Testis (tissue), 3 donors: ENCODE measurements around the gene DHRS7B. TPM values are rescaled to one million over a fixed set of nuclear protein-coding genes. Genes with fewer than 3 reads are reported as not detected.
A peak's percentile ranks its signal among the peaks of the same experiment; 100 is the strongest.

Source experiments
- DNase-seq: peaks from one replicate; pipeline ENCODE4 v3.0.0-alpha.2; 2019
- H3K27ac ChIP-seq, 2 donors: fragments of 200-600 bp; sonication (generic); one replicate each; pipeline ENCODE4 v1.5.1; 2019
- H3K27me3 ChIP-seq: fragments of 200-600 bp; sonication (generic); one replicate; pipeline ENCODE4 v1.5.1; 2019
- H3K36me3 ChIP-seq: fragments of 200-600 bp; sonication (generic); one replicate; pipeline ENCODE4 v1.5.1; 2017; ENCODE audit warnings: low read depth; ENCODE audit errors: missing control alignments
- H3K4me1 ChIP-seq: fragments of 200-600 bp; sonication (generic); one replicate; pipeline ENCODE4 v1.5.1; 2019
- H3K4me3 ChIP-seq, 2 donors: fragments of 200-600 bp; sonication (generic); one replicate each; pipeline ENCODE4 v1.5.1; 2017 to 2019
- H3K9me3 ChIP-seq: fragments of 200-600 bp; sonication (generic); one replicate; pipeline ENCODE4 v1.5.1; 2017
- POLR2A ChIP-seq: fragments of 450-650 bp; IDR thresholded peaks from one replicate; pipeline ENCODE4 v1.6.1; 2017; ENCODE audit warnings: antibody characterized with exemption, mild to moderate bottlenecking, moderate library complexity
- WGBS, 2 donors: methylation state at CpG; one replicate each; pipeline ENCODE4 v1.1.5; 2018; 5-methylcytosine and 5-hydroxymethylcytosine counted together
- intact Hi-C: fragments of 100-400 bp; cut with DNase I; formaldehyde crosslinking; loops from one replicate; pipeline ENCODE4 v1.15.1; 2023; ENCODE audit warnings: low total_unique reads
- polyA plus RNA-seq: library from polyadenylated mRNA; stranded (reverse); fragments of 350-450 nt; fragmentation: Illumina TruSeq; extraction: RNeasy Lipid Tissue Mini Kit (QIAGEN cat#74804); gene quantifications from one replicate; pipeline ENCODE4 v1.2.3, GENCODE V29; 2014; ENCODE audit warnings: low read depth, low replicate concordance; ENCODE audit not compliant: insufficient read depth
- total RNA-seq, 2 donors: library from RNA; depleted of rRNA; stranded (reverse); fragments of >200 nt; gene quantifications; one replicate each; pipeline ENCODE4 v1.2.3, GENCODE V29; 2016
- TF ChIP-seq, protein P1 (sequence below), 3 experiments: fragments of 450-650 bp in 2 of 3; fragments of 200-600 bp in 1 of 3; sonication (generic) in 1 of 3; IDR thresholded peaks; one replicate each; pipeline ENCODE4 v1.5.1; 2016 to 2019; ENCODE audit warnings: antibody characterized with exemption in 3 of 3, mild to moderate bottlenecking in 2 of 3, moderate library complexity in 1 of 3

Gene DHRS7B
- total and polyA plus RNA-seq, 3 donors from 2014 or later: 39.0 to 81.7 (median 53.6) TPM

- DNase-seq: peak; percentile 8
These were observed 51.3 kb downstream of the DHRS7B start for GRCh38 chr17:21177854-21178600.

GRCh38 chr17:21183468-21183867 is 56.7 kb downstream of the DHRS7B start:
- Histone ChIP-seq H3K4me3 (no peak overlapping the region), H3K9me3 (no peaks in the 10 kb centered on the region), H3K27me3 (no peaks in the 10 kb centered on the region), H3K27ac (no peak overlapping the region), H3K4me1 (no peaks in the 10 kb centered on the region), H3K36me3 (no peaks in the 10 kb centered on the region)
- intact Hi-C loops: no loop called here
- 89 to 90% methylated on average over 5 of the region's 5 CpGs for WGBS, 2 donors
- no peak for DNase-seq
- TF ChIP-seq POLR2A: no peak
- TF ChIP-seq, protein P1, sequence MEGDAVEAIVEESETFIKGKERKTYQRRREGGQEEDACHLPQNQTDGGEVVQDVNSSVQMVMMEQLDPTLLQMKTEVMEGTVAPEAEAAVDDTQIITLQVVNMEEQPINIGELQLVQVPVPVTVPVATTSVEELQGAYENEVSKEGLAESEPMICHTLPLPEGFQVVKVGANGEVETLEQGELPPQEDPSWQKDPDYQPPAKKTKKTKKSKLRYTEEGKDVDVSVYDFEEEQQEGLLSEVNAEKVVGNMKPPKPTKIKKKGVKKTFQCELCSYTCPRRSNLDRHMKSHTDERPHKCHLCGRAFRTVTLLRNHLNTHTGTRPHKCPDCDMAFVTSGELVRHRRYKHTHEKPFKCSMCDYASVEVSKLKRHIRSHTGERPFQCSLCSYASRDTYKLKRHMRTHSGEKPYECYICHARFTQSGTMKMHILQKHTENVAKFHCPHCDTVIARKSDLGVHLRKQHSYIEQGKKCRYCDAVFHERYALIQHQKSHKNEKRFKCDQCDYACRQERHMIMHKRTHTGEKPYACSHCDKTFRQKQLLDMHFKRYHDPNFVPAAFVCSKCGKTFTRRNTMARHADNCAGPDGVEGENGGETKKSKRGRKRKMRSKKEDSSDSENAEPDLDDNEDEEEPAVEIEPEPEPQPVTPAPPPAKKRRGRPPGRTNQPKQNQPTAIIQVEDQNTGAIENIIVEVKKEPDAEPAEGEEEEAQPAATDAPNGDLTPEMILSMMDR (IDR thresholded peaks at IDR 0.05): no peak

More at GRCh38 chr17:21177854-21178600, 51.3 kb downstream of the DHRS7B start:
- Histone ChIP-seq H3K36me3 (no peaks in the 10 kb centered on the region), H3K4me3 (no peak overlapping the region), H3K4me1 (peaks cover 21% of the 10 kb centered on the region), H3K27ac (no peak overlapping the region), H3K9me3 (no peaks in the 10 kb centered on the region), H3K27me3 (no peaks in the 10 kb centered on the region)
- TF ChIP-seq POLR2A: no peak
- TF ChIP-seq, protein P1 (IDR thresholded peaks at IDR 0.05): no peak
- intact Hi-C loops: no loop called here
- WGBS, 2 donors: 95 to 97% methylated on average over 13 of the region's 13 CpGs

- TF ChIP-seq, protein P1 (IDR thresholded peaks at IDR 0.05): no peak
- no peak for TF ChIP-seq POLR2A
- no peak for DNase-seq
- 62 to 72% methylated on average over 3 of the region's 3 CpGs for WGBS, 2 donors
These were observed 57.8 kb downstream of the DHRS7B start for GRCh38 chr17:21184570-21184969.

GRCh38 chr17:21185061-21185460 is 58.3 kb downstream of the DHRS7B start:
- TF ChIP-seq POLR2A: no peak
- TF ChIP-seq, protein P1 (IDR thresholded peaks at IDR 0.05): no peak

More at GRCh38 chr17:21184570-21184969, 57.8 kb downstream of the DHRS7B start:
- Histone ChIP-seq H3K27me3 (no peaks in the 10 kb centered on the region), H3K36me3 (no peaks in the 10 kb centered on the region), H3K4me1 (no peaks in the 10 kb centered on the region), H3K4me3 (no peak overlapping the region), H3K9me3 (no peaks in the 10 kb centered on the region), H3K27ac (no peak overlapping the region)
- intact Hi-C loops: no loop called here

More at GRCh38 chr17:21185061-21185460, 58.3 kb downstream of the DHRS7B start:
- no peaks in the 10 kb centered on the region for H3K27me3 ChIP-seq
- H3K27ac ChIP-seq: no peak overlapping the region
- DNase-seq: no peak
- no peak overlapping the region for H3K4me3 ChIP-seq
- H3K9me3 ChIP-seq: no peaks in the 10 kb centered on the region
- intact Hi-C loops: no loop called here
- no peaks in the 10 kb centered on the region for H3K4me1 ChIP-seq
- H3K36me3 ChIP-seq: no peaks in the 10 kb centered on the region
- WGBS, 2 donors: 80 to 95% methylated on average over 1 of the region's 1 CpG
